ENCODE data around the gene SYPL2.

SYPL2 gene

GRCh38 chr1:109522026-109522425, 55.7 kb downstream of the SYPL2 start:
- no peak overlapping the region for H3K4me3 ChIP-seq (ENCODE audit: low read length)
- TF ChIP-seq CTCF (conservative IDR thresholded peaks at IDR 0.05; ENCODE audit: low read depth, low read length) = no peak
- no peak for DNase-seq (ENCODE audit: low read depth)

- H3K4me3 ChIP-seq (ENCODE audit: low read length) = no peak overlapping the region
- no peak for DNase-seq (ENCODE audit: low read depth)
- no peak for TF ChIP-seq CTCF (conservative IDR thresholded peaks at IDR 0.05; ENCODE audit: low read depth, low read length)
Observed at GRCh38 chr1:109523706-109524105, 57.4 kb downstream of the SYPL2 start.

- no peak for TF ChIP-seq CTCF (conservative IDR thresholded peaks at IDR 0.05; ENCODE audit: low read depth, low read length)
- no peak overlapping the region for H3K4me3 ChIP-seq (ENCODE audit: low read length)
- no peak for DNase-seq (ENCODE audit: low read depth)
Observed at GRCh38 chr1:109527098-109527811, 60.9 kb downstream of the SYPL2 start.

GRCh38 chr1:109527846-109528695, 61.7 kb downstream of the SYPL2 start:
- no peak overlapping the region for H3K4me3 ChIP-seq (ENCODE audit: low read length)
- no peak for DNase-seq (ENCODE audit: low read depth)
- no peak for TF ChIP-seq CTCF (conservative IDR thresholded peaks at IDR 0.05; ENCODE audit: low read depth, low read length)

- DNase-seq (ENCODE audit: low read depth) = no peak
- no peak for TF ChIP-seq CTCF (conservative IDR thresholded peaks at IDR 0.05; ENCODE audit: low read depth, low read length)
- no peak overlapping the region for H3K4me3 ChIP-seq (ENCODE audit: low read length)
Observed at GRCh38 chr1:109528712-109529111, 62.4 kb downstream of the SYPL2 start.

GRCh38 chr1:109529881-109530456, 63.6 kb downstream of the SYPL2 start:
- no peak overlapping the region for H3K4me3 ChIP-seq (ENCODE audit: low read length)
- no peak for TF ChIP-seq CTCF (conservative IDR thresholded peaks at IDR 0.05; ENCODE audit: low read depth, low read length)
- no peak for DNase-seq (ENCODE audit: low read depth)
